Muscle layer of duodenum (tissue), 2 donors: Measurements from ENCODE around the gene NUB1.

Experiments
- H3K27ac ChIP-seq: one replicate; pipeline ENCODE4 v1.7.0; 2013; ENCODE audit warnings: mild to moderate bottlenecking, low read length
- H3K27me3 ChIP-seq: one replicate; pipeline ENCODE4 v1.7.0; 2013; ENCODE audit warnings: low read depth, mild to moderate bottlenecking, control low read depth, low read length
- H3K36me3 ChIP-seq, 2 donors: one replicate each; pipeline ENCODE4 v1.7.0; 2013; ENCODE audit warnings: low read length in 2 of 2, control low read depth in 1 of 2, mild to moderate bottlenecking in 1 of 2; ENCODE audit not compliant: insufficient read depth in 2 of 2, control insufficient read depth in 1 of 2
- H3K4me1 ChIP-seq, 2 donors: one replicate each; pipeline ENCODE4 v1.7.0; 2013; ENCODE audit warnings: low read length in 2 of 2, mild to moderate bottlenecking in 2 of 2, control low read depth in 1 of 2, moderate library complexity in 1 of 2; ENCODE audit not compliant: insufficient read depth in 2 of 2, control insufficient read depth in 1 of 2
- H3K4me3 ChIP-seq, 2 donors: one replicate each; pipeline ENCODE4 v1.7.0; 2013; ENCODE audit warnings: low read length in 2 of 2, low read depth in 1 of 2, mild to moderate bottlenecking in 1 of 2
- H3K9me3 ChIP-seq, 2 donors: one replicate each; pipeline ENCODE4 v1.7.0; 2013; ENCODE audit warnings: low read length in 2 of 2, control low read depth in 1 of 2, mild to moderate bottlenecking in 1 of 2; ENCODE audit not compliant: control insufficient read depth in 1 of 2
- donor health status: healthy.

Gene NUB1

DNA sequence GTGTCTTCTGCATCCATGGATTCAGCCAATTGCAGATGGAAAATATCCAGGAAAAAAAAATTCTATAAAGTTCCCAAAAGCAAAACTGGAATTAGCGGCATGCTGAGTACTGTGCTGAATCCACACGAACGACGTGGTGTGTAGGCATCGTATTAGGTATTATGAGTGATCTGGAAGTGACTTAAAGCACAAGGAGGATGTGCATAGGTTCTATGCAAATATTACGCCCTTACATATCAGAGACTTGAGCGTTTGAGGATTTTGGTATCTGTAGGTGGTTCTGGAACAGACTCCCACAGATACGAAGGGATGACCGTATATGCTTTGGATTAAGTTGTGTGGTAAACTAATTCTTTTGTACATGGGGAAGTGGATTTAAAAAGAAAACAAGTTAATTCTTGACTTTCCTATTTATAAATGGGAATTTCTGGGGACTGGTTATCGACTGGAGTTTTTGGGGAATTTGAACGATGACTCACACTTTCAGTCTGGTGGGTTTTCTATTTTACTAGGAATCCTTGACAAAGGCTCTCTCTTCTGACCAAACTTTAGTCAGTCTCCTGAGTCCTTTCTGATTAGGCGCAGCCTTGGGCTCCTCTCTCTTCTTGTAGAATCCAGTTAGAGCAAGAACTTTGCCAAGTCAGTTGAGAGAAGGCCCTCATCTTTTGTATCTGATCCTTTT is 5.4 kb upstream of the NUB1 start:
- H3K4me3 ChIP-seq: no peak overlapping the region
- no peaks in the 10 kb centered on the region for H3K36me3 ChIP-seq
- H3K27me3 ChIP-seq: no peaks in the 10 kb centered on the region
- H3K27ac ChIP-seq: no peak overlapping the region
- no peaks in the 10 kb centered on the region for H3K9me3 ChIP-seq
- no peaks in the 10 kb centered on the region for H3K4me1 ChIP-seq

DNA sequence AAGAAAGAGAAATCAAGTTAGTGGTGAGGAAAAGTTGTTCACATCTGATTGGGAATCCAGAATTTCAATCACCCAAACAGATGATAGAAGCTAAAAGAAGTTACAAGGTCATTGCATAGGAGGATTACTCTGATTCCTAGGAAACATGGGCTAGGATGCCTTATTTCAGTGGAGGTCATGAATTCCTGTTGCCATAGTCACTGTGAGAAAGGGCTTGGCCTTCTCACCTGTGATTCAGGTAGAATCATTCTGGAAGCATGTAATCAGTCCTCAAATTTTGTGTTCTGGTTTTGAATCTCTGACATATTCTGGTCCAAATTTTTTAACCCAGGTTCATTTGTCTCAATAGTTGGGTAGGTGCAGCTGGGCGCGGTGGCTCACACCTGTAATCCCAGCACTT is 4.3 kb upstream of the NUB1 start:
- no peaks in the 10 kb centered on the region for H3K4me1 ChIP-seq
- no peaks in the 10 kb centered on the region for H3K27me3 ChIP-seq
- H3K9me3 ChIP-seq: no peaks in the 10 kb centered on the region
- H3K4me3 ChIP-seq: no peak overlapping the region
- no peaks in the 10 kb centered on the region for H3K36me3 ChIP-seq
- H3K27ac ChIP-seq: no peak overlapping the region

DNA sequence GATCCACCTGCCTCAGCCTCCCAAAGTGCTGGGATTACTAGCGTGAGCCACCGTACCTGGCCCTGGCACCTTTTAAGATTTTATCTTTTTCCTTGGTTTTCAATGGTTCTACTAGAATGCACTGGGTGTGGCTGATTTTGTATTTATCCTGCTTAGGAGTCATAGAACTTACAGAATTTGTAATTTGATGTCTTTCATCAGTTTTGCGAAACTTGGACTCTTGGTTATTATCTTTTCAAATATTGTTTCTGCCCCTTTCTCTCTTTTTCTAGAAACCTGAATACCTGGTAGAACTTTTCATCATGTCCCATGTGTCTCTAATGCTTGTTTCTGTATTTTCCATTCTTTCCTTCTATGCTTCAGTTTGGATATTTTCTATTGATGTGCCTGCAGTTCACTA is 2.8 kb upstream of the NUB1 start:
- Histone ChIP-seq H3K9me3 (no peaks in the 10 kb centered on the region), H3K36me3 (peaks cover 0 to 3% of the 10 kb centered on the region in 2 donors), H3K27me3 (no peaks in the 10 kb centered on the region), H3K4me1 (peaks cover 0 to 13% of the 10 kb centered on the region in 2 donors), H3K27ac (no peak overlapping the region), H3K4me3 (no peak overlapping the region)

DNA sequence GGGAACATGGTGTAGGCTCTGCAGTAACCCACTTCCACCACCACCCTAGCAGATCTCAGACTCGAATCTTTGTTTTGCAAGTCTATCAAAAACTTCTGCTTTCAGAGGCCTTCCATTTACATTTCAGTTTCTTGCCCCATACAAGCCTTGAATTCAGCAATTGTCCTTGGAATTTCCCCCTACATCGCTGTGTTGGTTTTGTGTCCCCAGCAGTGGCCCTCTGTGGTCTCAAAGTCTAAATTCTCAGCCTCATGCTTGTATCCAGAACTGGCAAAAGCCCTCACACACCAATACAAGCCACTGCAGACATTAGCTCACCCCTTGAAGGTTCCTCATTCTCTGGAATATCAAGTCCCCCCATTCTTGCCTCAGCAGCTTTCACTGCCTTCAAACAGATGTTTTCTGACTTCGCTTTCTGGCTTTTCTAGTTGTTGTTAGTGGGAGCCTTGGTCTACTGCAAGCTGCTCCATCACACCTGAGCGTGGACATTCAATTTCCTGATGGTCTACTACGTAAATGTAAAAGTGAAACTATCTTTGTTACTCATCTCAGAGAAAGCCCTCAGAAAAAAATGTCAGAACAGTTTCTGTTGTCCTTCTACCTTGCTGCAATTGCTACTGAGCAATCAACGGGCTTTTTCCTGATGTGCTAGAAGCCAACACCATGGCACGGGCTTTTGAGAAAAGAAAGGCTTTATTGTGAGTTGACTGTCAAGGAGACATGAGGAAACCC is 1.8 kb upstream of the NUB1 start:
- Histone ChIP-seq H3K36me3 (peaks cover 0 to 3% of the 10 kb centered on the region in 2 donors), H3K27me3 (no peaks in the 10 kb centered on the region), H3K9me3 (no peaks in the 10 kb centered on the region), H3K4me1 (peaks cover 0 to 13% of the 10 kb centered on the region in 2 donors), H3K27ac (no peak overlapping the region), H3K4me3 (no peak overlapping the region)

DNA sequence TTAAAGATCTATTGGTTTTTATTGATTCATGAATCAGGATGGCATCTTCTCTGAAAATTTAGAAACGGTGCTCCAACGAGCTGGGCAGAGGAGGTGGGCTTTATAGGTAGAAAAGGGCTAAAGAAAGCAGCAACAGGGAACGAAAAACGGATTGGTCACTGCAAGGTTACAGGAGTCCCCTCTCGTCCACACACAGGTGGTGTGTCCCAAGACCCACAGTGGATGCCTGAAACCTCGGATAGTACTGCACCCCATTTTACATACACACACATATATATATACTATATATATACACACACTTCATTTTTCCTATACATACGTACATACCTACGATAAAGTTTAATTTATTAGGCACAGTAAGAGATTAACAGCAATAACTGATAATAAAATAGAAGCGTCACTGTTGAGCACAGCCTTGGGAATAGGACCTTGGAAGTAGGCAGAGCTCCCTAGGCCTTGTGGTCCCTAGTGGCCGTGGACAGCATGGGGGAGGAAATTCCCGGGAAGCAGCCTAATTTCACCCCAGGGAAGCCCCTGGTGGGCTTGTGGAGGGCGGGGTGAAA is 737 bp upstream of the NUB1 start:
- Histone ChIP-seq H3K9me3 (no peaks in the 10 kb centered on the region), H3K27me3 (no peaks in the 10 kb centered on the region), H3K4me3 (peak overlapping the region in 1 of 2 donors; percentile 88), H3K36me3 (peaks cover 4 to 11% of the 10 kb centered on the region in 2 donors), H3K4me1 (peaks cover 0 to 13% of the 10 kb centered on the region in 2 donors), H3K27ac (peak overlapping the region; percentile 55)

DNA sequence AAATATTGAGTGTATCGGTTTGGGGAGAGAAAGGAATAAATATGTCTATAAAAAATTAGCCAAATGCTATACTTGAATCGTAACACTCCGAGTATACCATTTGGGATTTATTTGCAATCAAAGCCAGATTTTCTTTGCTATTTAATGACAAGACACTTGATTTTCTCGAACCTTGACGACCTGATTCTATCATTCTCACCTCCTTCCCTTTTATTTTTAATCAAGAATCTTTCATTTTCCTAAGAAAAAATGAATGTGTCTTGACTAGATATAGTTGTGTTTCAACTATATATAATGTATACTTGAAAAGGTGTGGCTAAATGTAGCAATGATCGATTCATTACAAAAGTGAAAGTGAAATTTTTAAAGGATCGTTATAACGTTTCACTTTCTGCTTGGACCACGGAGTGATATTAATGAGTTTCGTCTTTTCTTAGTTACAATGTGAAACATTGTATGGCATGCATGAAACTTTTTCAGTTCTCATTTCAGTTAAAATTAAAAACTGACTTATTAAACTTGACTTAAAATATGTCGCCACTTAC is 562 bp downstream of the NUB1 start:
- Histone ChIP-seq H3K27ac (peak overlapping the region; percentile 91), H3K9me3 (no peaks in the 10 kb centered on the region), H3K36me3 (peaks cover 13 to 21% of the 10 kb centered on the region in 2 donors), H3K4me3 (peak overlapping the region; percentile 88 to 96), H3K4me1 (peaks cover 0 to 13% of the 10 kb centered on the region in 2 donors), H3K27me3 (no peaks in the 10 kb centered on the region)

DNA sequence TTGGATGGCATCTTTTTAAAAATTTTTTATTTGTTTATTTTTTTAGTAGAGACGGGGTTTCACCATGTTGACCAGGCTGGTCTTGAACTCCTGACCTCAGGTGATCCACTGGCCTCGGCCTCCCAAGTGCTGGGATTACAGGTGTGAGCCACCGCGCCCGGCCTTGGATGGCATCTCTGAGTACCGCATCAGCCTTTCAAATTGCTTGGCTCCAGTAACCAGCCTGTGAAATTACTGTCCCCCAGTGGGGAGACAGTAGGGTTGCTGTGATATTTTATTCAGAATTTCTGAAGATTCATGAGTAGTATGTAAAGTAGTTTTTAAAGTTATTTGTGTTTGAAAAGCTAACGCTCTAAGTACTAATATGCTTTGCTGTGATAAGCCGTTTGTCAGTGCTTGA is 1.2 kb downstream of the NUB1 start:
- peaks cover 0 to 13% of the 10 kb centered on the region in 2 donors for H3K4me1 ChIP-seq
- peaks cover 19 to 24% of the 10 kb centered on the region in 2 donors for H3K36me3 ChIP-seq
- H3K4me3 ChIP-seq: peak overlapping the region; percentile 88 to 96
- H3K27me3 ChIP-seq: no peaks in the 10 kb centered on the region
- peak overlapping the region; percentile 91 for H3K27ac ChIP-seq
- H3K9me3 ChIP-seq: no peaks in the 10 kb centered on the region

DNA sequence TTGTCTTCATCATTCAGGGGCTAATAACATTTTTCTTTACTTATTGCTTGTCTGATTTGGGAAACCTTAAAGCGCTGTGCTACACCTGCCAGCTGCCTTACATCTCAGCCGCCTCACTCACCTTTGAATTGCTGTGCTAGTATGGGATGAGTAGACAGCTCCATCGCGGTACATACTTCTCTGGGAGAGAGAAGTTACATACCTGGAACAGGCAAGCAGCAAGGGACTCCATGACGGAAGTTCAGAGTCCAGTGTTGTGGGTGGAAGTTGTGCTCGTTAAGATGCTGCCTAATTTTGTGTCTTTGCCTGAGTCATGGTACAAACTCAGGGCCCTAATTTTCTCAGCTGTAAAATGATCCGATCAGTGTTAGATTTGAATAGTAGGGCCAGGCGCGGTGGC is 1.9 kb downstream of the NUB1 start:
- Histone ChIP-seq H3K9me3 (no peaks in the 10 kb centered on the region), H3K36me3 (peaks cover 23 to 25% of the 10 kb centered on the region in 2 donors), H3K4me3 (no peak overlapping the region), H3K27ac (no peak overlapping the region), H3K27me3 (no peaks in the 10 kb centered on the region), H3K4me1 (peaks cover 0 to 13% of the 10 kb centered on the region in 2 donors)

DNA sequence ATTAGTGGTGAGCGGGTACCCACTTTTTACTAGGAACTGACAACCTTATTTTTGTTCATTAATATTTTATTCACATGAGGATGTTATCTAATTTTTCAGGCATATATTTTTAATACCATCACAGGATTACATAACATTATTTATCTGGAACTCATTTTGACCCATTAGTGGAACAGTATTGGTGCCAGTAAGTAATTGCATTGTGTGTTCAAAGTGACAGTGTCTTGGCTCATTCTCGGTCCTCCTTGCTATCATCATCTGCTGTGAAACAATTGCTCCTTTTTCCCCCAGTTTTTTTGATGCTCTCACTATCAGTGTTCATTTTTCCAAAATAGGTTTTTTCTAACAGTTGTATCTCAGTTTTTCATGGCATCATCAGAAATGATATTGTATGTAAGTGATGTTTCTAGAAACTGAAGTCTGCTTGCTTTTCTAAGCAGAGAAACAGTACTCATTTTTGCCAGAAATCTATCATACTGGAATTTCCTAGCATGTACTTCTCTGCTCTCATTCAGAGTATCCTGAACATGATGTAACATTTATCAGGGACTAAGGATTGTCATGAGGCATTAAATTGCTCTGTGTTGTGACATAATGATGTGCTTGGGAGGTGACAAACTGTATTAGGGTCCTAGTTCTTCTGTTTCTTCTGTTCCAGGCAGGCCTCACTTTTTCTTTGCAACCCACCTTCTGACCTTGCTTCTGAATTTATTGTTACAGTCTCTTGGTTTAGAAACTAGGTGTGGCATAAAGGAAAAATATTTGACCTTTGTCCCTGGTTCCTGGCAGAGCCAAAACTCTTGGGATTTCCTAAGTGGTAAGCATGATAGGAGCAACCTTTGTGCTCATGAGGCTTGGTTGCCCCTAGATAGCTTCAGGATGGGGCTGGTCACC is 4.2 kb downstream of the NUB1 start:
- Histone ChIP-seq H3K36me3 (peaks cover 23 to 31% of the 10 kb centered on the region in 2 donors), H3K4me1 (peaks cover 0 to 13% of the 10 kb centered on the region in 2 donors), H3K9me3 (no peaks in the 10 kb centered on the region), H3K27me3 (no peaks in the 10 kb centered on the region), H3K27ac (peak overlapping the region; percentile 48), H3K4me3 (no peak overlapping the region)

DNA sequence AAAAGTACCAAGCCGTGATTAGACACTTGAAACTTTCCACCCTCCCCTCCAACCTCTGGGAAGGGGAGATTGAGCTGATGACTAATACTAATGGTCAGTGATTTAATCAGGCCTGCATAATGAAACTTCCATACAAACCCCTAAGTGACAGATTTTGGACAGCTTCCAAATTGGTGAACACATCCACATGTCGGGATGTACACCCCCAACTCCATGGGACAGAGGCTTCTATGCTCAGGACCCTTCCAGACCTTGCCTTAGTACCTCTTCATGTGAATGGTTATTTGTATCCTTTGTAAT is 4.8 kb downstream of the NUB1 start:
- Histone ChIP-seq H3K36me3 (peaks cover 23 to 35% of the 10 kb centered on the region in 2 donors), H3K4me3 (no peak overlapping the region), H3K27ac (peak overlapping the region; percentile 19), H3K9me3 (no peaks in the 10 kb centered on the region), H3K4me1 (peaks cover 0 to 13% of the 10 kb centered on the region in 2 donors), H3K27me3 (no peaks in the 10 kb centered on the region)

DNA sequence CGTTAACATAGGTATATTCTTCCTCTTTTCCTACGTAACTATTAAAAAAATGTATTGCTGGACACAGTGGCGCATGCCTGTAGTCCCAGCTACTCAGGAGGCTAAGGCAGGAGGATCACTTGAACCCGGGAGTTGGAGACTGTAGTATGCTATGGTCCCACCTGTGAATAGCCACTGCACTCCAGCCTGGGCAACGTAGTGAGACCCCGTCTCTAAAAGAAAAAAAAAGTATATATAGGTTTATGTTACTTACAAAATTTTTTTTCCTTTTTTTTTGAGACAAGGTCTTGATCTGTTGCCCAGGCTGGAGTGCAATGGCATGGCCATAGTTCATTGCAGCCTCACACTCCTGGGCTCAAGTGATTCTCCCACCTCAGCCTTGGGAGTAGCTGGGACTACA is 5.6 kb downstream of the NUB1 start:
- Histone ChIP-seq H3K27me3 (no peaks in the 10 kb centered on the region), H3K4me1 (peaks cover 0 to 13% of the 10 kb centered on the region in 2 donors), H3K36me3 (peaks cover 28 to 43% of the 10 kb centered on the region in 2 donors), H3K27ac (no peak overlapping the region), H3K4me3 (no peak overlapping the region), H3K9me3 (no peaks in the 10 kb centered on the region)
